Panc1 (cell line): ENCODE results near the gene NCAM1. TPM values are rescaled to one million over a fixed set of nuclear protein-coding genes. Genes with fewer than 3 reads are reported as not detected.

Source experiments
- ATAC-seq: fragments of 200-7000 bp; cut with Tn5 transposase; 2 replicates; pipeline ENCODE4 v1.9.1; 2020; ENCODE audit warnings: mild to moderate bottlenecking, moderate library complexity
- BruUV-seq: library from RNA; stranded (reverse); fragments of 400-500 nt; replicated peaks from 2 replicates; lab custom pipeline; 2021; lab: Mats Ljungman, UMichigan
- CTCF ChIA-PET: fragments of 300-600 bp; sonication (Branson Sonifier 250); formaldehyde crosslinking; loops from one replicate; lab custom pipeline; 2022; ENCODE audit warnings: antibody characterized with exemption; lab: Charles Lee
- POLR2A ChIA-PET: fragments of 300-600 bp; sonication (Branson Sonifier 250); formaldehyde crosslinking; loops from one replicate; lab custom pipeline; 2022; ENCODE audit warnings: antibody characterized with exemption; lab: Charles Lee
- DNase-seq: peaks from one replicate; pipeline ENCODE4 v3.0.0-alpha.2; 2010; ENCODE audit warnings: low read depth, low spot score
- H3K27ac ChIP-seq: 2 replicates; pipeline ENCODE4 v1.5.1; 2011; ENCODE audit warnings: mild to moderate bottlenecking, low read length, inconsistent platforms
- H3K27me3 ChIP-seq: fragments of 200-500 bp; sonication (Bioruptor generic); 2 replicates; pipeline ENCODE4 v1.6.0; 2014; ENCODE audit warnings: low read length, inconsistent platforms; ENCODE audit not compliant: control insufficient read depth, insufficient read depth
- H3K36me3 ChIP-seq: fragments of 200-500 bp; sonication (Bioruptor generic); 2 replicates; pipeline ENCODE4 v1.5.1; 2014; ENCODE audit warnings: inconsistent platforms, mild to moderate bottlenecking, low read length, moderate library complexity; ENCODE audit not compliant: control insufficient read depth, insufficient read depth
- H3K4me1 ChIP-seq: 2 replicates; pipeline ENCODE4 v1.5.1; 2011; ENCODE audit warnings: inconsistent platforms, mild to moderate bottlenecking, low read length, moderate library complexity; ENCODE audit not compliant: control insufficient read depth, insufficient read depth
- H3K4me3 ChIP-seq, 2 experiments: 2 replicates each; pipeline ENCODE4 v1.5.1; 2011 to 2012; ENCODE audit warnings: low read depth in 2 of 2, low read length in 2 of 2, mild to moderate bottlenecking in 2 of 2, inconsistent platforms in 1 of 2, moderate library complexity in 1 of 2
- H3K9me3 ChIP-seq: fragments of 200-500 bp; sonication (Bioruptor generic); 2 replicates; pipeline ENCODE4 v1.5.1; 2014; ENCODE audit warnings: low read depth, mild to moderate bottlenecking, inconsistent platforms, low read length, moderate library complexity; ENCODE audit not compliant: control insufficient read depth, insufficient read depth
- CTCF ChIP-seq: fragments of 450-650 bp; IDR thresholded peaks from 2 replicates; pipeline ENCODE4 v1.5.1; 2017; ENCODE audit warnings: mild to moderate bottlenecking
- POLR2AphosphoS5 ChIP-seq: IDR thresholded peaks from 2 replicates; pipeline ENCODE4 v1.6.1; 2012; ENCODE audit warnings: mild to moderate bottlenecking, low read depth, low read length, moderate library complexity
- REST ChIP-seq, 2 experiments: IDR thresholded peaks; 2 replicates each; pipeline ENCODE4 v1.6.1; 2011 to 2012; ENCODE audit warnings: low read depth in 2 of 2, control low read depth in 1 of 2, low read length in 1 of 2, mild to moderate bottlenecking in 1 of 2, moderate library complexity in 1 of 2; ENCODE audit not compliant: insufficient read depth in 1 of 2
- SIN3A ChIP-seq: IDR thresholded peaks from 2 replicates; pipeline ENCODE4 v1.6.1; 2012; ENCODE audit warnings: low read depth, mild to moderate bottlenecking, low read length, moderate library complexity, borderline replicate concordance; ENCODE audit not compliant: insufficient read depth
- TCF7L2 ChIP-seq: IDR thresholded peaks from 2 replicates; pipeline ENCODE4 v1.6.1; 2011; ENCODE audit warnings: mild to moderate bottlenecking, low read depth, low read length, inconsistent platforms
- in situ Hi-C: cut with HindIII; loops from 2 replicates; pipeline ENCODE4 v1.10.0; 2016; ENCODE audit warnings: low sequenced_read_pairs, low pct_unique_long_range_greater_than_20kb
- intact Hi-C: fragments of 100-400 bp; cut with micrococcal nuclease; formaldehyde crosslinking; loops from one replicate; pipeline ENCODE4 v1.10.0; 2022; ENCODE audit not compliant: unreplicated experiment
- total RNA-seq: library from RNA; stranded (reverse); gene quantifications from one replicate; pipeline ENCODE4 v1.2.1, GENCODE V29; 2021; ENCODE audit not compliant: unreplicated experiment

Gene NCAM1
- total RNA-seq, 1 experiment from 2014 or later: 0.18 TPM

- DNase-seq (no peak), ATAC-seq (no peak)
- Histone ChIP-seq H3K36me3 (no peaks in the 10 kb centered on the region), H3K27ac (no peak overlapping the region), H3K27me3 (no peaks in the 10 kb centered on the region; the same call in 1 of the 2 replicates), H3K4me1 (no peaks in the 10 kb centered on the region), H3K4me3 (no peak overlapping the region), H3K9me3 (no peaks in the 10 kb centered on the region)
- POLR2A ChIA-PET: no interaction called here
- CTCF ChIA-PET: no interaction called here
- TF ChIP-seq CTCF (no peak), POLR2AphosphoS5 (no peak), REST (IDR thresholded peaks at IDR 0.05; ENCODE audit: insufficient read depth in 1 of 2, low read depth in 2 of 2, low read length in 1 of 2) (no peak), TCF7L2 (no peak), SIN3A (no peak)
- BruUV-seq: no TSS peak
- intact Hi-C loops (no loop called here), in situ Hi-C loops (no loop called here)
These were observed 200.7 kb downstream of the NCAM1 start for GRCh38 chr11:113161711-113162591.

GRCh38 chr11:113162592-113162962 lies 201.4 kb downstream of the NCAM1 start:
- Histone ChIP-seq H3K36me3 (no peaks in the 10 kb centered on the region), H3K4me1 (no peaks in the 10 kb centered on the region), H3K27me3 (no peaks in the 10 kb centered on the region; the same call in 1 of the 2 replicates), H3K27ac (no peak overlapping the region), H3K4me3 (no peak overlapping the region), H3K9me3 (no peaks in the 10 kb centered on the region)
- in situ Hi-C loops (no loop called here), intact Hi-C loops (no loop called here)
- ChIA-PET CTCF (no interaction called here), POLR2A (no interaction called here)
- TF ChIP-seq CTCF (peak; percentile 21; the same call in 1 of the 2 replicates), POLR2AphosphoS5 (no peak)
- ATAC-seq (no peak), DNase-seq (no peak)
- no TSS peak for BruUV-seq
